Measurements from ENCODE around the gene PACS1.
"Not testable (repeated sequence)": the region's sequence is repeated elsewhere in the genome, so short reads cannot be mapped to it uniquely, and the experiment has no call there.

PACS1 gene

GRCh38 chr11:66112041-66112491 lies 42.0 kb downstream of the PACS1 start:
- no peak for DNase-seq

- DNase-seq = no peak
Measured at GRCh38 chr11:66112601-66113499, 42.8 kb downstream of the PACS1 start.

GRCh38 chr11:66114957-66115356 lies 44.9 kb downstream of the PACS1 start:
- DNase-seq = not testable (repeated sequence)

GRCh38 chr11:66115638-66116301 lies 45.7 kb downstream of the PACS1 start:
- DNase-seq = no peak

GRCh38 chr11:66116576-66117361 lies 46.7 kb downstream of the PACS1 start:
- no peak for DNase-seq

GRCh38 chr11:66118847-66119246 lies 48.8 kb downstream of the PACS1 start:
- DNase-seq = no peak

- DNase-seq = no peak
Measured at GRCh38 chr11:66119348-66120133, 49.5 kb downstream of the PACS1 start.

GRCh38 chr11:66121466-66121865 lies 51.4 kb downstream of the PACS1 start:
- DNase-seq = no peak

- no peak for DNase-seq
Measured at GRCh38 chr11:66123902-66124301, 53.8 kb downstream of the PACS1 start.

- no peak for DNase-seq
Measured at GRCh38 chr11:66124564-66124963, 54.5 kb downstream of the PACS1 start.

GRCh38 chr11:66126064-66126463 lies 56.0 kb downstream of the PACS1 start:
- no peak for DNase-seq

- DNase-seq = peak; percentile 25
Measured at GRCh38 chr11:66126808-66127555, 56.9 kb downstream of the PACS1 start.

GRCh38 chr11:66130978-66131377 lies 60.9 kb downstream of the PACS1 start:
- DNase-seq = no peak

GRCh38 chr11:66131937-66132632 lies 62.0 kb downstream of the PACS1 start:
- no peak for DNase-seq

- no peak for DNase-seq
Measured at GRCh38 chr11:66133216-66133775, 63.2 kb downstream of the PACS1 start.

- no peak for DNase-seq
Measured at GRCh38 chr11:66136752-66137123, 66.7 kb downstream of the PACS1 start.

GRCh38 chr11:66139817-66140404 lies 69.8 kb downstream of the PACS1 start:
- no peak for DNase-seq

GRCh38 chr11:66142370-66143263 lies 72.5 kb downstream of the PACS1 start:
- no peak for DNase-seq

GRCh38 chr11:66143264-66143566 lies 73.1 kb downstream of the PACS1 start:
- no peak for DNase-seq

Data from effector CD8-positive, alpha-beta T cell (primary cell).